GM19438 (cell line): Measurements from ENCODE around the gene ASPHD2.

Source experiments
- ATAC-seq: cut with Tn5 transposase; IDR thresholded peaks from one replicate; pipeline ENCODE4 v1.9.1; 2021; ENCODE audit warnings: low read depth; ENCODE audit not compliant: unreplicated experiment

ASPHD2 gene

GRCh38 chr22:26471522-26471921, 42.5 kb downstream of the ASPHD2 start:
- ATAC-seq = no peak

DNA sequence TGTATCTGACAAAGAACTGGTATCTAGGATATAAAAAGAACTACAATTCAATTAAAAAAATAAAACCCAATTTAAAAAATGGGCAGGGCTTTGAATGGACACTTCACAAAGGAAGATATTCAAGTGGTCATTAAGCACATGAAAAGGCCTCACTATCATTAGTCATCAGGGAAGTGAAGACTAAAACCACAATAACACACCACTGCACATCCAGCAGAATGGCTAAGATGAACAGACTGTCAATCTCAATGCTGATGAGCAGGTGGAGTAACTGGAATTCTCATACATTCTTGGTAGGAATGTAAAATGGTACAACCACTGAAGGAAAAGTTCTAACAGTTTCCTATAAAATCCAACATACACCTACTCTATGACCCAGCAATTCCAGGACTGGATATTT, 45.6 kb downstream of the ASPHD2 start:
- no peak for ATAC-seq

DNA sequence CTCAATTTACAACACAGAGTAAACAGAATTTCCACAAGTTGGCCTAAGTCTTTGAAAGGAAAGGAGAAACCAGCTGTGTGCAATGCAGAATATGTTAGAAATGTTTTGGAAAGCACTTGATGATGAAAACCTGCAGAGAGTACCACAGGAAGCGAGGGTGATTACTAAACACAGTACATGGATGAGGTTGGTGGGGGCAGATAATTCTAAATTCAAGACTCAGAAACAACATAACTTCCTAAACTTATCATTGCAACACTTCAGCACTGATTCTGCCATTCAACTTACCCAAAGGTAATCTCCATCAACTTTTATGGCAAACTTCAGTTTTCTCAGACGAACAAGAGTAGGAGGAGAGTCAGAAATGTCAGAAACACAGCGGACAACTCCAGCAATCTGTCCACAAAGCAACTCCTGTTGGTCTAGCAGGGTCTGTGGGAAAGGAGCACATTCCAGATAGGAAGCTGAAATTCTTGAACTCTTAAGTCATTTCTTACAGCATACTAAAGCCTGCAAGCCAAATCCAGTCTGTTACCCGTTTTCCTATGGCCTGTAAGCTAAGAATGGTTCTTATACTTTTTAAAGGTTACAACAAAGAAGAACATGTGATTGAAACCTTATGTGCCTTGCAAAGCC, 47.8 kb downstream of the ASPHD2 start:
- ATAC-seq = no peak

DNA sequence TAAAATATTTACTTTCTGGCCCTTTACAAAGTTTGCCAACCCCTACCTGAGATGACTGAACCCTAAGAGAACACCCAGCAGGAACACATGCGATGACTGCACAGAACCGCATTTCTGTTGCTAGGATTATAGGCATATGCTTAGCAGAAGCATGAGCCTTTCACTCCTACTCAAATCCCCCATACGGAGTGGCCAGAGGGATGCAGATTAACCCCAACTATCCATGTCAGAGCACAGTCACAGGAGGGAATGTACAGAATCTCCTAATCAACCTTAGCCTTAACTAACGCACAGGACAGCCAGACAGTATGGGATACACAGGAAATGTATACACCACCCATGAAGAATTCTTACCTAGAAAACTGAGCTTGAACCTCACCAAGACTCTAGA, 48.3 kb downstream of the ASPHD2 start:
- ATAC-seq = no peak

DNA sequence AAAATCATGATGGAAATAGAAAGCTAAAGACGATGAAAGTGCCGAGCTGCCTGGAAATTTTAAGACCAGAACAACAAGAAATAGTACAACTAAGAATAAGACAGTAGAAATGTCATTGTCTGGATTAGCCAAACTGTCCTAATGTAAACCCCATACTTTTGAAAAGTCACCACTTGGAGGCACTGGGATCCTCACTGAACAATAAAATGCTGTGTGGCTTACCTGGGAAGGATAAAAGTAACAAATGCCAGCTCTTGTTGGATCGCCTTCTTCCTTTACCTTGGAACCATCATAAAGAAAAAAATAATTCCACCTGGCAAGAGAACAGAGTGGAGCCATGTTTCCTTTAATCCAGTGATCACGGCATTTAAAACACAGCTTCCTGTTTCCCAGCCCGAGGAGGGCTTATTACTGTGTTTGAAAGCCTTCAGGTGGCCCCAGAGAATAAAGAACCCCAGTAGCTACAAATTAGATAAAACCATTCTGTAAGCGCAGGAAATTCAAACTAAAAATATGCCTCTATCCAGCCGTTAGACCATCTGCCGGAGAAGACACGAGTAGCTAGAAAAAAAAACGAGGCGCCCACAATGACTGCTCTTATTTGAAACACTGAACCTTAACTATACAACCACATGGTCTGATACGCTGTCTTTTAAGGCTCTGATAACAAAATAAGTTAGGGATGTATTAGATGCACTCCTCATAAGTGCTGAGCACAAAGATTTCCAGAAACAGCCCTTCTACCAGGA, 50.2 kb downstream of the ASPHD2 start:
- no peak for ATAC-seq

DNA sequence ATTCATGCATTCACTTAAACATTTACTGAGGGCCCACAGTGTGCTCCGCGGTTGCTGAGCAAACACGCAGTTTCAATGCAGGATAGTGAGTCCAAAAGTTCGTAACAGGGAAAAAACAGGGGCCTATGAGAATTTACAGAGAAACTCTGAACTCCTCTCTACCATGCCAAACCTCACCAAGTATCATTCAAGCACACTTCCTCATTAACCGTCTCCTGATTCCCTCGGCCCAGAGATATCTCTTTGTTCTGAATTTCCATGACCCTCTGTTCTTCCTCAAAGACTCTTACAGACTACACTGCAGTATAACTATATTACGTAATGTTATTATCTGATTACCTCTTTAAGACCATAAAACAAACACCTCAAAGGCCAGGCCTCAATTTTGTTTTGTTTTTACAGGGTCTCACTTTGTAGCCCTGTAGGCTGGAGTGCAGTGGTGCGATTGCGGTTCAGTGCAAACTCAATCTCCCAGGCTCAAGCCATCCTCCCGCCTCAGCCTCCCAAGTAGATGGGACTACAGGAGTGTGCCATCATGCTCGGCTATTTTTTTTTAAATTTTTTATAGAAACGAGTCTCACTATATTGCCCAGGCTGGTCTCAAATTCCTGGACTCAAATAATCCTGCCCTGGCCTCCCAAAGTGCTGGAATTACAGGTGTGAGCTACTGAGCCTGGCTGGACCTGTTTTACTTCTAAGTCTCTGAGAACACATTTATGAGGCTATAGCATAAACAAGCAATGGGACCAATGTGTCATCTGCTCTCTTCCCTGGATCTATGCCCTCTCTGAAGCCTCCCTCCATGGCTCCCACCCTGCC, 50.9 kb downstream of the ASPHD2 start:
- no peak for ATAC-seq

GRCh38 chr22:26480611-26480932, 51.5 kb downstream of the ASPHD2 start:
- ATAC-seq = no peak

DNA sequence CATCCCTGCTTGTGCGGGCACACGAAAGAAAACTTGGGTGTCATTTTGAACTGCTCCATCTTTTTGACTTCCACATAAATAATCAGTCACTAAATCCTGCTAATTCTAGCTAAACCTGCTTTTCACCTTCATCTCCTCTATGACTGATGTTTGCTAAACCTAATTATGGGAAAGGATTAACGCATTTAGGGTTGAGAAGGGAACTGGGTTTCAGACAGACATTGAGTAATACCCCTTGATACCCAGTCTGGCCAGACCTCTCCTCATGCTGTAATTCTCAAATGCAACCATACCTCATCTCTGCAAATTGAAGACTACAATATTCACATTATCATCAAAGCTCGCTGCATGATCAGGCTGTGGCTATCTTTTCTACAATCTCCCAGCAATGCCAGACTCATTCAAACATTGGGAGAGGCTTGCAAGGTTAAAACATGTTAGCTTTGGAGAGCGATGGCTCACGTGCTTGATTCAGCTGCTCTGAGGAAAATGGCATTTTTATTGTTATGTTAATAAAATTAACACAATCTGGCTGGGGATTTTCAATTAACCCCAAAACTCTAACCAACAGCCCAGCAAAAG, 52.1 kb downstream of the ASPHD2 start:
- ATAC-seq = no peak

DNA sequence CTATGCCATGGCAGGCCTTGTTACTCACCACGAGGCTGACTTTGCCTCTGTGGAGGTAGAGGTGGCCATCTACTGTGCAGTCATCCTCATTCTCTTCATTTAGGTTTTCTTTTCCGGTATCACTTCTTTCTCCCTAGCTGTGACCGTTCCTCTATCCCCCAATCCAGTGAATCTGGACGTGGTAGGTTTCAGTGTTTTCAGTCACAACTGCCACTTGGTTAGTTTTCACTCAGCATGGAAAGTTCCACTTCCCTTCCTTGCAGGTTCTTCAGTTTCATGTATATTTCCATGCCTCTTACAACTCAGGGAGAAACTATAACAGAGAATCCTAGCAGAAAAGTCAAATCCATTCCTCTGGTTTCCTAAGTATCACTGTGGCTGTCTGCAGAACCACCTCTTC, 52.6 kb downstream of the ASPHD2 start:
- ATAC-seq = no peak

DNA sequence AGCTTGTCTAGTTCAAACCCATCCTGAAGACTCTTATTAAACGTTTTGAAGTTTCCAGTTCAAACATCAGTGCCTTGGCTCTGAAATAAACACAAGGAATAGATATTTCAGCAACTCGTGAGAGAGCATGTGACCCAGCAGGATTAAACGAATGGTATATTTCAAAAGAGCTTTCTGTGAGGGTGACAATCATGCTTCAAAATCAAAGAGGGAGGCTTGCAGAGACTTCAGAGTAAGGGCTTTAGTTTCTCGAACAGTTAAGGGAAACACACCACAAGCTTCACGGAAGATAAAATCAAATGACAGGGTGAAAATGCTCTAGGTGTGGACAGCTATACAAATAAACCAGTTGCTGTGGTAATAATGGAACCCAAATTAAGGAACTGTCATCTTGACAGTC, 53.1 kb downstream of the ASPHD2 start:
- no peak for ATAC-seq

DNA sequence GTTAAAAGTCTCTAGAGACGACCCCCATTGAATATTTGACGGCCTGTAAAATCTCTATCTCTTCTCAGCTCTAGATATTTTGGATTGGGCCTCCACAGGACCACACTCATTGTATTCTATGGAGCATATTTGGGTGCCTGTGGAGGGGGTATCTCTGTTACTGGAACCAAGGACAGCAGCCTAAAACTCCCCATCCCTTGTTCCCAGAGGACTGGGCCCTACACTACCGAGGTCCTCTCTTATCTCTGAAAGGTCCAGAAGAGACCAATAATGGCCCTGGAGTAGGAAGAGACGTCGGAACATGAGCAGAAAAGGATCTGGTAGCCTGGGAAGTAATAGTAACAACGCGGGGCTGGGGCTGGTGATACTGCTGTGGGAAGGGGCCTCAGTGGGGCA, 54.0 kb downstream of the ASPHD2 start:
- ATAC-seq = no peak

DNA sequence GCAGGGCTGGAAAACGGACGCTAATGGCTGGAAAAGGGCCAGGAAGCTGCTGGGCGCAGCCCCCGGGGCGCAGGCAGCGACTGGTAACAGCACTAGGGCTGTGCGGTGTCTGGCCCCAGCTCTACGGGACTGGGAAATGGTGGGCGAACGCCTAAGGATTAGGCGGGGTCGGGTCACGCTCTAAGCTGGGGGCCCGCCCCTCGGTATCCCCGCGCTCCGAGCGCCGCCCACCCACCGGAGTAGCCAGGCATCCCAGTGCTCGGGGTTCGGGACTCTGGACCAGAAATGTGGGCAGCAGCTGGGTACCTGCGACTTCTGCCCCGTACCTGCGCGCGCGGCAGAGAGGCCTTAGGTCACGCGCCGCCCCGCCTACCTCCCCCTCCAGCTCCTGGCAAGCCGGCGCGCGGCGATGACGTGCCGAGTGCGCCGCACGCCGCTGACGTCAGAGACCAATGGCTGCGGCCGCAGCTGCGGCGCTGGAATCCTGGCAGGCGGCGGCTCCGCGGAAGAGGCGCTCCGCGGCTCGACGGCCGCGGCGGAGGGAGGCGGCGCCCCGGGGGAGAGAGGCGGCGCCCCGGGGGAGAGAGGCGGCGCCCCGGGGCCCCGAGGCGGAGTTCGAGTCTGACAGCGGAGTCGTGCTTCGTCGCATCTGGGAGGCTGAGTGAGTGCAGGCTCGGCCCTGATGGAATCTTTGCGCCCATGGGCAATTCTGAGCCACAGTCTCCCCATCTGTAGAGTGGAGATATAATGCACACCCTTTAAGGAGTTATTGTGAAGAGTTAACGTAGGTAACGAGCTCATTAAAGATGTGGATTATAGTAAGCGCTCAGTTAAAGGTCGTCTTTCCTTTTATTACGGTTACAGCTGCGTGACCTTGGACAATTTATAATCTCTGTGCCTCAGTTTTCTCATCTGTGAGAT, 54.6 kb downstream of the ASPHD2 start, which contains the start of the genes HPS4 and SRRD:
Gene HPS4, minus strand, starts transcription at position 345 of the 921 bp plus-strand sequence. CDS start 2,021 bp downstream, outside the sequence.
Gene SRRD, plus strand, starts transcription at position 439 of the 921 bp plus-strand sequence. Its CDS starts 14 bp downstream, at position 453.
- ATAC-seq = peak; percentile 60

- ATAC-seq = no peak
Measured at GRCh38 chr22:26484360-26484706, 55.3 kb downstream of the ASPHD2 start.

DNA sequence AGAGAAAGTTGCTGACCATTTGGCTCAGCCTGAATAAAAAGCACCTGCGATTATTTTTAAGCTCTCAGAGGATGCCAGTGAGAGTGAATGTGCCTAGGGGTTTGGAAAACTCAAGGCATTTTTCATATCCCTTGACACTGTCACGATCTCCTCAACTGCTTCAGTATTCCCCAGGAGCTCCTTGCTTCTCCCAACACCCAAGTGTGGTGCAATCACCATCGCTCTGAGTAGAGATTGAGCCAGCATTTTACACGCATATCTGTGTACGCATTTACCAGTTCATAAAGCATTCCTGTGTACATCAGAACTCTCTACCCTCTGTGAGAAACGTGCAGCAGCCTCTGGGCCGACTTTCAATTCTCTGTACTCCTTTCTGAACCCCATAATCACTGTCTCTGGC, 56.0 kb downstream of the ASPHD2 start:
- ATAC-seq = no peak

- ATAC-seq = no peak
Measured at GRCh38 chr22:26485806-26486390, 56.8 kb downstream of the ASPHD2 start.

- no peak for ATAC-seq
Measured at GRCh38 chr22:26486394-26486793, 57.3 kb downstream of the ASPHD2 start.

GRCh38 chr22:26487996-26488395, 58.9 kb downstream of the ASPHD2 start:
- ATAC-seq = no peak

GRCh38 chr22:26489447-26490036, 60.5 kb downstream of the ASPHD2 start:
- no peak for ATAC-seq

GRCh38 chr22:26492220-26492619, 63.2 kb downstream of the ASPHD2 start:
- no peak for ATAC-seq
